Measurements from ENCODE around the gene ZNF367.
"Not testable (repeated sequence)": the region's sequence is repeated elsewhere in the genome, so short reads cannot be mapped to it uniquely, and the experiment has no call there.

The ZNF367 gene

DNA sequence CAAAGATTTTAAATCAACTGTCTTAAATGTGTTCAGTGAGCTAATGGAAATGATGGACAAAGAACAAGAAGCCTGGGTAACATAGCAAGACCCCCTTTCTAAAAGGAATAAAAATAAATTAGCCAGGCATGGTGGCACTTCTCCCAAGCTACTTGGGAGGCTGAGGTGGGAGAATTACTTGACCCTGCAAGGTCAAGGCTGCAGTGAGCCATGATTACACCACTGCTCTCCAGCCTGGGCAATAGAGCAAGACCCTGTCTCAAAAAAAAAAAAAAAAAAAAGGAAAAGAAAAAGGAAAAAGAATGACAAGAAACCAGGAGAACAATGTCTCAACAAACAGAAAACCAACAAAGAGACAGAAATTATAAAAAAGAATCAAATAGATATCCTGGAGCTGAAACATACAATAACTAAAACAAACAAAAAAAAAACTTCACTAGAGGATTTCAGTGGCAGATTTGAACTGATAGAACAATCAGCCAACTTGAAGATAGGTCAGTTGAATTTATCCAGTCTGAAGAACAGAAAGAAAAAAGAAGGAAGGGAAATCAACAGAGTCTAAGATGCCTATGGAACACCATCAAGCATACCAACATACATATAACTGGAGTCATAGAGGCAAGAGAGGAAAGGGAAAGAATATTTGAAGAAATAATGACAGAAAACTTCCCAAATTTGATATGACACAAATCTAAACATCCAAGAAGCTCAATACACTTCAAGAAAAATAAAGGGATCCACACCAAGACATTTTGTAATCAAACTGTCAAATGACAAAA lies 17.8 kb downstream of the ZNF367 start:
- no peak for DNase-seq (ENCODE audit: low read depth in 2 of 2, low spot score in 1 of 2)

DNA sequence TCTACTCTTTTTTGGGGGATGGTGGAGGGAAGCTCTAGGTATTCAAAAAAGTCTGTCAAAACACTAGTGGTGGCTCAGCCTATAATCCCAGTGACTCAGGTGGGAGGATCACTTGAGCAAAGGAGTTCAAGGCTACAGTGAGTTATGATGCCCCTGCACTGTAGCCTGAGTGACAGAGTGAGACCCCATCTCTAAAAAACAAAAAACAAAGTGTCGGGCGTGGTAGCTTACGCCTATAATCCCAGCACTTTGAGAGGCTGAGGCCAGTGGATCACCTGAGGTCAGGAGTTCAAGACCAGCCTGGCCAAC lies 18.9 kb downstream of the ZNF367 start:
- no peak for DNase-seq (ENCODE audit: low read depth in 2 of 2, low spot score in 1 of 2)

DNA sequence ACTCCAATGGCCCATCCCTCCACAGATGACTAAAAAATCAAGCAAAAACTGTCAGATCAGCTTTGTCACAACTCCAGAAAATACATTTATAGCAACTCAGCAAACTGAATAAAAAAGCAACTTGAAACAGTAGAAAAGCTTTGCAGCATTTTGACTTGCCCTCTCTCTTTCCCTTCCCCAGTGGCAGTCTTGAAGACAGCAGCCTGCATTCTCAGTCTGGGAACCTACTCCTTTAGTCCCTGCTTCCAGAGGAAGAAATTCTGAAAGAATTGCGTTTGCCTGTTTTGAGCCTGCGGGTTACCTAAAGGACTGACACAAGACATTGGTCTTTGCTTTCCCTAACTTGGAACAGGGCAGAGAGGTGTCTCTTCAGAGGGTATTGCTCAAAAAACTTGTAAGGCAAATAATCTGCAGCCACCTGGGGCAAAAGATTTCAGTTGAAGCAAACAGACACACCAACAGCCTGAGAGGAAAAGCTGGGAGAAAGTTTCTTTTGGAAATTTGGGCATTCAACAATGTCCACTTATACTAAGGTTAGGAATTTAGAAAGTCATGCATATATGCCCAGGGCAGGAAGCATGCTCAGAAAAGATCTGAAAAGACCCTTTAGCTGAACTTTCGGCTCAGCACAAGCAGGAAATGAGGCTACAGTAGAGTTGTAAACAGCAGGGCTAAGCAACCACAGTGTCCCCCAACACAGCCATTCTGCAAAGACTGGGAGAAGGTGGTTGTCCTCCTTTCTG lies 19.4 kb downstream of the ZNF367 start:
- DNase-seq (ENCODE audit: low read depth in 2 of 2, low spot score in 1 of 2), result no peak

DNA sequence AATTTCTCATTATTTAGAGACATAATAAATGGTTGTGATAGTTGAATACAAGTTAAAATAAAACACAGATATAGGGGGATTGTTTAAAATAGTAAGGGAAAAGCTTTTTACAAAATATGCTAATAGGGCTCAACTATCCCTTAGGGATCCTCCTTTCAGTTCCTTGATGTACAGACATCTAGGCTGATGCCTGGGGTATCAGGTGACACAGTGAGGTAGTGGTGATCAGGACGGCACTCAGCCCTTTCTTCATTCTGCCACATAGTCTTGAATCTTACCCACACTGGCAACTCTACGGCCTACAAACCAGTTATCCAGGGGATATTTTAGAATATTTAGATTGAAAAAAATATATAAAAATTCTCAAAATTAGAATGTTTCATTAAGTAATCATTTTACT lies 22.2 kb downstream of the ZNF367 start:
- DNase-seq (ENCODE audit: low read depth in 2 of 2, low spot score in 1 of 2), result no peak

DNA sequence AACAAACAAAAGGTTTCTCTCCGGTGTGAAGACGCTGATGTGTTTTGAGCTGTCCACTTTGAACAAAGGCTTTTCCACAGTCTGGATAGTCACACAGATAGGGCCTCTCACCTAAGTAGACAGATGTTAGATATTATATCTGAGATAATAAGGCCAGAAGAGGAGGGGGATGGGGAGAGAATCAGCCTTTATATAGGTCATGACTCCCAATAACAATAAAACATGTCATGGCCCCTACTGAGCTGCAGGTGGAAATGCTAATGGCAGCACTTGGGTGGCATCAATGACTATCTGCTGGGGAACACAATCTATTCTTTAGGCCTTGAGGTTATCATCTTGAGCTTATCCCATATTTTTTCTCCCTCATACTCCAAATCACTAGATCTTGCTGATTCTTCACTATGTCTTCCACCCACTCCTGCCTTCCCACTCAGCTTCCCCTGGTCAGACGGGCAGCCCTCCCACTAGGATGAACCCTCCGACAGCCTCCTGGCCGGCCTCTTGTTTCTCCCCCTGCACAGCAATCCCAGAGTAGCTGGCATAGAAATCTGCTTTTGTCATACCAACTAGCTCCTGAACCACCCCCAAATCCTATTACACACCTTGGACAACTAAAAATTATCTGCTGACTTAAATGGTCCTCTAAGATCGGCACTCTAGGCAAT lies 23.2 kb downstream of the ZNF367 start:
- no peak for DNase-seq (ENCODE audit: low read depth in 2 of 2, low spot score in 1 of 2)

DNA sequence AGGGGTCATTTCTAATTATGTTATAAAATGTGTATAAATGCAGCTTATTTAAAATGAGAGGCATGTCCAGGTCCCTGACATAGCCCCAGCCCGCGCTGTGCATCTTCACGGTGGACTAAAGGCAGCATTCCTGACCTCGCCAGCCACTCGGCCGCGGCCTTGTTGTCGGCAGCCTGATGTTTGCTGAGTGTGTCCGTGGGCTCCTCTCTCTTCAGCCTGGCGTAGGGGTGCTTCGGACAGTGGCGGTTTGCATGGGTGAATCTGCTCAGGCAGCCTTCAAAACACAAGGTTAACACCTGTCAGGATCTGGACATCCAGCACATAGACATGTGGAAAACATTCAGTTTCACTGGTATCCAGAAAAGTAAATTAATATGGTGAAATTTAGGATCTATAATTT lies 25.9 kb downstream of the ZNF367 start:
- DNase-seq (ENCODE audit: low read depth in 2 of 2, low spot score in 1 of 2), result no peak

DNA sequence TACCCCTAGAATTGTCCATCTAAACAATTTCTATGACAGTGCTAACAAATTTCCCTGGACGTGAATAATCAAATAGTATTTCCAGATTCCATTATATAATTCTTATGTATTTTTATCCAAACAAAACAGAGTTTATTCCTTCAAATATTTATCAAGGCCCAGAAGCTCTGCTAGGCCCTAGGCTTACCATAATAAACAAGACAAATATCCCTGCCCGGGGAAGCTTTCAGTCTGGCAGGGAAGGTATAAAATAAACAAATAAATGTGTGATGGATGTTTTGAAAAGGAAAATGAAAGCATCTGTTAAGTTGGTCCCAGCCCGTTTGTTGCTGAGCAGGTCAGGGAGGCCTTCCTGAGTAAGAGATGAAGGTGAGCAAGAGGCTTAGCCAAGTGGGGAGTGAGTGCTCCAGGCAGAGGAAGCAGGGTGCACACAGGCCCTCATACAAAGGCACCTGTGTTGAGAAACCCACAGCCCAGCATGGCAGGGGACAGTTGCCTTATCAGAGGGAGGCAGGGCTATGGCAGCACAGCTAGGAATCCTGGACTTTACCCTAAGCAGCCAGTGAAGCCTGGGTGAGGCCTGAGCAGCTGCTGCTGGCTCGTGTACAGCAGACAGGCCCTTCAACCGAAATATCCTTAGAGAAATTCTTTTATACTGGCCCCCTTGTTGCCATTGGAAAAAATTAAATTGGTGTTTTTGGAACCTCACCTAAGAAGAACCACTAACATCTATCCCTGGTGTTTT lies 27.0 kb downstream of the ZNF367 start:
- DNase-seq (ENCODE audit: low read depth in 2 of 2, low spot score in 1 of 2), result no peak

DNA sequence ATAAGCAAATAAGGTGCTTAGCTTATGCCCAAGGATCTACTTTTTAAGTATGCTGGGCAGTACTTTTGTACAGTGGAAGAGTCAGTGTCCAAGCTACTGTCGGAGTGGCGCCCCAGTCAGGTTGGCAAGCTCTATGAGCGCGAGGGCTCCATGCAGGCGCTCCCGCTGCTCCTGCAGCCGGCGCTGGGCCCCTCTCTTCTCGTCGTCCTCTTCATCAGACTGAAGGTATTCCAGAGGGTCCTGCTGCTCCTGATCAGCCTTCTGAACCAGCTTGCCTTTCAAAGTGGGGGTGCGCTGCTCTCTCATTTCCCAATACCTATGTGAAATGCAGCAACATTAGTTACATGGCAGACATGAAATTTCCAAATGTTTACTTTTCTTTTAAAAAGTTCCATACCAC lies 30.0 kb downstream of the ZNF367 start:
- DNase-seq (ENCODE audit: low read depth in 2 of 2, low spot score in 1 of 2), result no peak

DNA sequence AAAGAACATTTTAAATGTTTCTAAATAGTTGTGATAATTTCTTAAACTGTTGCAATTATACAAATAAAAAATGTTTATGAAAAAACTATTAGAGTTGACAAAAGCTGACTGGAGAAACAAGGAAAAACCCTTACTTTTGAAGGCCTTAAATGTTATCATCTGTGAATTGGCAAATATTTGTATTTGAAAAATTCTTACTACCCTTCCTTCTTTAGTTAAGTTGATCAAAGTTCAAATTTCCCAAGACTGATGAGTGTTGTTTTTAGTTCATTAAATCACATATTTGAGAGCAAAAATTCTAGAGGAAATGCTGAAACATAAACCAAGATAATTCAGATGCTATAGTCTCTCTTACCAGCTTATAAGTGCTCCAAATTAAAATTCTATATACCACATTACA lies 32.0 kb downstream of the ZNF367 start:
- no peak for DNase-seq (ENCODE audit: low read depth in 2 of 2, low spot score in 1 of 2)

DNA sequence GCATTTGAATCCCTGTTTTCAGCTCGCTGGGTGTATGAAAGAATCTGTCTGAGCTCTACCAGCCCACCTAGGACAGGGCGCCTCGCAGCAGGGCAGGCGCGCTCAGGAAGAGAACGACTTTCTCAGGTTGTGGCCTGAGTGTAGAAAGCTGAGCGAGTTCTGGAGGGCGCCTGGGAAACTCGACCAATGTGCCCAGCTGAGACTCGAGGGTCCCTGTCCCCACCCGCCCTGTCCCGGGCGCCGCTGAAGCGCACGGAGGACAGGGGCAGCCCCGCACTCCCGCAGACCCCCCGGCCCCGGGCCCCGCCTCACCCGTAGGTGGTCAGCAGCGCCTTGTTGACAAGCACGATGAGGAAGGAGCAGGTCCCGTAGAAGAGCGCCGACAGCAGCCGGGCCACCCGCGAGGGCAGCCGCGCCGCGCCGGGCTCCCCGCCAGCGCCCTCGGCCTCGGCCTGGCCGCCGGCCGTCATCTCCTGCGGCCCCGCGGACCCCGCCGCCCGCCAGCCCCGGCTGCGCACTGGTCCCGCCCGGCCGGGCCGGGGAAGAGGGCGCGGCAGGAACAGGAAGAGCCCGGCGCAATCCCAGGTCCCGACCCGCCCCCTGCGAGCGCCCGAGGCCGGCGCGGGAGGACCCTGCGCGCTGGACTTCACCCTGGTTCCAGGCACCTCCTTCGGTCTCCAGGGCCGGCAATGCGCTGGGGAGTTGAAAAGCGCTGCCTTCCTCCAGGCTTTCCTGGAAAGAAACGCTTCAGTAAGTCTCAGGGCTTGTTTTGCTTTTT lies 34.8 kb downstream of the ZNF367 start, which contains the start of gene SLC35D2:
Gene SLC35D2 (minus strand): TSS at position 547 of the 778 bp plus-strand sequence. CDS start 77 bp downstream, at position 470.
- no peak for DNase-seq (ENCODE audit: low read depth in 2 of 2, low spot score in 1 of 2)

DNA sequence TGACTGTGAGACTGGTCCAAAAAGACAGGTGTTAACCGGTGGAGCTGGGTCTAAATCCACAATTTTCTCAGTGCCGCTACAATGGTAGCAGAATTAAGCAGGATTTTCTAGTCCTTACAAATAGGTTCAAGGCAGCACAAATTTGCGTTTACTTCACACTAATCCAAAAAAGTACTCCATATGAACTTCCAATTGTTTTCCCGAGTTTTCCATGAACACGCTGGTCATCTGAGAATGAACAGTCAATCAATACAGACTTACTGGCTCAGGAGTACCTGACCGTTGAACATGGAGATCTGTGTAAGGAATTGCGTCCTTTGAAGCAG lies 35.4 kb downstream of the ZNF367 start:
- DNase-seq (ENCODE audit: low read depth in 2 of 2, low spot score in 1 of 2), result no peak

DNA sequence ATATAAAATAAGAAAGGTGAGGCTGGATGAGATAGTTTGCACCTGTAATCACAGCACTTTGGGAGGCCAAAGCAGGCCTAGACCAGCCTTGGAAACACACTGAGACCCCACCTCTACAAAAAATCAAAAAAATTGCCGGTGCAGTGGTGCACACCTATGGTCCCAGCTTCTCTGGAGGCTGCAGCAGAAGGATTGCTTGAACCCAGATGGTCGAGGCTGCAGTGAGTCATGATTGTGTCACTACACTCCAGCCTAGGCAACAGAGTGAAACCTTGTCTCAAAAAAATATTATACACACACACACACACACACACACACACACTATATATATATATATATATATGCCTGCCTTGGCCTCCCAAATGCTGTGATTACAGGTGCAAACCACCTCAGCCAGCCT lies 36.0 kb downstream of the ZNF367 start:
- no peak for DNase-seq (ENCODE audit: low read depth in 2 of 2, low spot score in 1 of 2)

DNA sequence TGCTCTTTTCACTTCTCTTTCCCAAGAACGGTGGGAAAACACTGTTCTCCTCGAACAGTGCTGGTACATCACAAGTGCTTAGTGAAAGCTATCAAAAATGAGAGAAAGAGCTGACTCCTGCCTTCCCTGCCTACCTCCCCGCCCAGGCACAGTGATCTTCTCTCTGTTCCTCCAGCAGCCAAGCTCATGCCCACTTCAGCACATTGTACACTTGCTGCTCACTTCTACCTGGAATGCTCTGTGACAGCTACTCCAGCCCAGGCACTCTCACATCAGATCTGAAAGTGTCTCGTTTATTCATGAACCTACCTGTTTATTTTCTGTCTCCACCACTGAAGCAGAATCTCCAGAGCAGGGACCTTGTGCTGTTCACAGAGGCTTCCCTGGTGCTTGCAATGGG lies 36.5 kb downstream of the ZNF367 start:
- no peak for DNase-seq (ENCODE audit: low read depth in 2 of 2, low spot score in 1 of 2)

DNA sequence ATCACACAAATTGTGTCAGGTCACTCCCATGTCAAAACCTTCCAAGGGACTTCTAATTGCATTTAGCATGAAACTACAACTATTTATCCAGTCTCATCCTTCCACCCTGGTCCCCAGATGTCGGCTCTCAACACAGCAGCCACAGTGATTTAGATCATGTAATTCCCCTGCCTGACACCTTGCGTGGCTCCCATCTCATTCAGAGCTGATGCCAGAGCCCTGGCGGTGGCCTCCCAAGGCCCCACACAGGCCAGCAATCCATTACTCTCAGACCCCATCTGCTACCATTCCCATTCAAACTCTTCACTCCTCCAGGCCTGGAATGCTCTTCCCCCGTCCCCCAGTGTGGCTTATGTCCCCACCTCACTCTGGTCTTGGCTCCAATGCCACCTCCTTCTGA lies 37.0 kb downstream of the ZNF367 start:
- DNase-seq (ENCODE audit: low read depth in 2 of 2, low spot score in 1 of 2), result no peak

DNA sequence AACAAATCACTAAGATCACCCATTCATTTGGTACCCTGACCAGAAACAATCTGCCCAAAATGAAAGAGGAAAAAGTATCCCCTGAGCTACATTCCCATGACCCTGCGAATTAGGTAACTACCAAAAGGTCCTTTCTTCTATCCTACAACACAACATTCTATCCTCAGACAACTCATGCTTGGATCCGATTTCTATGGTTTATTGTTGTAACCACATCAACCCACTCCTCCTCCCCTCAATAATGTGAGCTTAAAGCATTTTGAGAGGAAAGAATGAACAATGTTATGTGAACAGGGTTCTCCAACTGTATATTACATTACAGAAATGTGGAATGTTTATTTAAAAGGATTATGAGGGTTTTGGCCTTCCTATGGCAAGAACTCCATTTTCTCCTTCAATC lies 38.7 kb downstream of the ZNF367 start:
- DNase-seq (ENCODE audit: low read depth in 2 of 2, low spot score in 1 of 2), result no peak

DNA sequence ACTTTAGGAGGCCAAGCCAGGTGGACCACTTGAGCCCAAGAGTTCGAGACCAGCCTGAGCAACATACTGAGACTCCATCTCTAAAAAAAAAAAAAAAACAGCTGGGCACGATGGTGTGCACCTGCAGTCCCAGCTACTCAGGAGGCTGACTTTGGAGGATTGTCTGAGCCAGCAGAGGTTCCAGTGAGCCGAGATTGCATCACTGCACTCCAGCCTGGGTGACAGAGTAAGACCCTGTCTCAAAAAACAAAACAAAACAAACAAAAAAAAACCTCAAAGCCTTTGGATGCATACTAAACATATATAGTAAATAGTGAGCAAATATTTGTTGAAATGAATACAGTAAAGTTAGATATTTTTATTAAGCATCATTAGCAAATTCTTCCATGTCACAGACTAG lies 40.0 kb downstream of the ZNF367 start:
- DNase-seq (ENCODE audit: low read depth in 2 of 2, low spot score in 1 of 2), result no peak

DNA sequence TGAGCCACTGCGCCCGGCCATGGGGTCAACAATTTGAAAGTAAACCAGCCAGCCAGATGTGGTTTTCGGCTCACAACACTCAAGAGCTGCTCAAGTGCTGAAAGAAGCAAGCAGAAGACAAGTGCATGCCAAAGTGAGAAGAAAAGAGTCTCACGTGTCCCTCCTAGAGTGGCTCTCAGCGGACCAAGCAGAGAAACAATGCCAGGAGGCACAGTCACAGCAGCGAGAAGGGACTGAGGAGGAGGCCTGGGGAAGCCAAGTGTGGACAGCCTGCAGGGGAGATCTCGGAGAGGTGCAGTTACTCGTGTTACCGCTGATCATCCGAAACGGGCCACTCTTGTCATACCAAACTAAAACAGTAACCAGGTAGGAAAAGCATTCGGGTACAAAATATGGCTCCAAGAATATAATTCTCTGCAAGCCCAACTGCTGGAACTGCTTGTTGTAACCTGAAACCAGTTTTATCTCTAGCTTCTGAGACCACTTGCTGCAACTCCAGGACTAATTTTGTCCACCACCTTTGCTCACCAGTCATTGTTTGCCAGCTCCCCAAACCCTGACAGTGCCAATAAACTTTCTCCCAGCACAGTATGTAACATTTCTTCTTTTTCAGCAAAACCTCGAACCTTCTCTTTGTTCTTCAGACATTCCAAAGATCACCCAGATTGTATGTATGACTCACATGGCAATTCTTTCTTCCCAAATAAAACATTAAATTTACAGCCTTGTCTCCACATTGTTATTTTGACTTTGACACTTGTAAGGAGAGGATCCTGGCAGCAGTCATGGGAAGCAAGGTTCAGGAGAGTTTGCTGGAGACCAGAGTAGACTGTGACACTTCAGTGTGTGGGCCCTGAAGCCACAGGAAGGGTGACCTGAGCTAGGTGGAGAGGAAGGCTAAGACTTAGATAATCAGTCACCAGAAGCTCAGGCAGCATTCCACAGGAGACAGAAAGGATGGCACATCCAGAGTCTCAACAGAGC lies 41.0 kb downstream of the ZNF367 start:
- DNase-seq (ENCODE audit: low read depth in 2 of 2, low spot score in 1 of 2), result no peak

DNA sequence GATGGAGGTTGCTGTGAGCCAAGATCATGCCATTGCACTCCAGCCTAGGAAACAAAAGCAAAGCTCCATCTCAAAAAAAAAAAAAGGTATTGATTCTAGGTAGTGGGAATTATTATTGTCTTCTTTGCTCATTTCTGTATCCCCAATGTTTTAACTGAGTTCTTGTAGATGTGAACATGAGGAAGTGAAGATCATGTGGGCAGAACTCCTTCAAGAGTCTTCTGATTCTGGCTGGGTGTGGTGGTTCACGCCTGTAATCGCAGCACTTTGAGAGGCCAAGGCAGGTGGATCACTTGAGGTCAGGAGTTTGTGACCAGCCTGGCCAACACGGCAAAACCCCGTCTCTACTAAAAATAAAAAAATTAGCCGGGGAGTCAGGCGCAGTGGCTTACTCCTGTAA lies 42.7 kb downstream of the ZNF367 start:
- not testable (repeated sequence) for DNase-seq (ENCODE audit: low read depth in 2 of 2, low spot score in 1 of 2)

DNA sequence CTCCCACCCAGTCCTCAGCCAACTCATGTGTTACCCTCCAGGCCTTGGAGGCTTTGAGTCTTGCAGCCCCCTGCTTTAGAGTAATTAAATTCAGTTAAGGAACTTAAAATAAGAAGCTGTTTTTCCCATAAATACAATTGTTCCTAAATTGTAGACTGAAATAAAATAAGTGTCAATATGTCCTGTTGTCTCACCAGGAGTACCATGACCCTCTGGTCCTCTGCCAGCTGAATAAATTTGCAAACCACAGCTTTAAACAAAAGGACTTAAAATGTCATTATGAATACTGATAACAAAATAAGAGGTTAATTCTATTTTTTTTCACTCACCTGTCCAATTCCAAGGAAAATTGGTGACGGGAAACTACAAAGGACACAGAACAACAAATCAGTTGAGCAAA lies 50.2 kb downstream of the ZNF367 start:
- no peak for DNase-seq (ENCODE audit: low read depth in 2 of 2, low spot score in 1 of 2)

All from stimulated activated CD8-positive, alpha-beta memory T cell treated with anti-CD3 and anti-CD28 coated beads, Interleukin-4, amount 100 ng/mL, for 1 hour (primary cell).